ENCODE results near the gene SLC6A17.

The SLC6A17 gene

DNA sequence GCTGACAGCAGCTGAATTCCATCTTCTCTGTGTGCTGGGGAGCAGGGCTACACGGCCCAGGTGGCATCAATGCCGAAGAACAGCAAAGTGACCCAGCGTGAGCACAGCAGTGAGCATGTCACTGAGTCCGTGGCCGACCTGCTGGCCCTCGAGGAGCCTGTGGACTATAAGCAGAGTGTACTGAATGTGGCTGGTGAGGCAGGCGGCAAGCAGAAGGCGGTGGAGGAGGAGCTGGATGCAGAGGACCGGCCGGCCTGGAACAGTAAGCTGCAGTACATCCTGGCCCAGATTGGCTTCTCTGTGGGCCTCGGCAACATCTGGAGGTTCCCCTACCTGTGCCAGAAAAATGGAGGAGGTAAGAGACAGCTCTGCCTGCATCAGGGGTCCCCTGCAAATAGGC, 16.6 kb downstream of the SLC6A17 start:
- TF ChIP-seq, protein P1, sequence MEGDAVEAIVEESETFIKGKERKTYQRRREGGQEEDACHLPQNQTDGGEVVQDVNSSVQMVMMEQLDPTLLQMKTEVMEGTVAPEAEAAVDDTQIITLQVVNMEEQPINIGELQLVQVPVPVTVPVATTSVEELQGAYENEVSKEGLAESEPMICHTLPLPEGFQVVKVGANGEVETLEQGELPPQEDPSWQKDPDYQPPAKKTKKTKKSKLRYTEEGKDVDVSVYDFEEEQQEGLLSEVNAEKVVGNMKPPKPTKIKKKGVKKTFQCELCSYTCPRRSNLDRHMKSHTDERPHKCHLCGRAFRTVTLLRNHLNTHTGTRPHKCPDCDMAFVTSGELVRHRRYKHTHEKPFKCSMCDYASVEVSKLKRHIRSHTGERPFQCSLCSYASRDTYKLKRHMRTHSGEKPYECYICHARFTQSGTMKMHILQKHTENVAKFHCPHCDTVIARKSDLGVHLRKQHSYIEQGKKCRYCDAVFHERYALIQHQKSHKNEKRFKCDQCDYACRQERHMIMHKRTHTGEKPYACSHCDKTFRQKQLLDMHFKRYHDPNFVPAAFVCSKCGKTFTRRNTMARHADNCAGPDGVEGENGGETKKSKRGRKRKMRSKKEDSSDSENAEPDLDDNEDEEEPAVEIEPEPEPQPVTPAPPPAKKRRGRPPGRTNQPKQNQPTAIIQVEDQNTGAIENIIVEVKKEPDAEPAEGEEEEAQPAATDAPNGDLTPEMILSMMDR (conservative IDR thresholded peaks at IDR 0.05; ENCODE audit: low read length), result no peak
- no peak for TF ChIP-seq EZH2phosphoT487 (IDR thresholded peaks at IDR 0.05; ENCODE audit: borderline replicate concordance)
- Histone ChIP-seq H3K4me2 (ENCODE audit: low read depth, low read length, poor library complexity, severe bottlenecking) (no peak overlapping the region), H3F3A (ENCODE audit: low read depth) (no peaks in the 10 kb centered on the region), H2AFZ (ENCODE audit: low read length) (no peak overlapping the region), H3K27me3 (ENCODE audit: insufficient read depth, low read length, poor library complexity, severe bottlenecking) (no peaks in the 10 kb centered on the region), H3K9me2 (replicated peaks; ENCODE audit: low read depth, low read length) (no peaks in the 10 kb centered on the region), H3K9ac (ENCODE audit: low read depth, low read length, poor library complexity, severe bottlenecking) (no peak overlapping the region), H3K9me3 (ENCODE audit: insufficient read depth, low read depth, low read length) (no peaks in the 10 kb centered on the region), H3K36me3 (ENCODE audit: insufficient read depth, low read length) (no peaks in the 10 kb centered on the region), H3K4me1 (ENCODE audit: insufficient read depth, low read length, poor library complexity, severe bottlenecking) (no peaks in the 10 kb centered on the region), H3K4me3 (ENCODE audit: low read length, poor library complexity, severe bottlenecking) (no peak overlapping the region), H4K20me1 (ENCODE audit: insufficient read depth, low read length, poor library complexity, severe bottlenecking) (no peaks in the 10 kb centered on the region), H3K79me2 (ENCODE audit: insufficient read depth, low read length) (no peaks in the 10 kb centered on the region)

DNA sequence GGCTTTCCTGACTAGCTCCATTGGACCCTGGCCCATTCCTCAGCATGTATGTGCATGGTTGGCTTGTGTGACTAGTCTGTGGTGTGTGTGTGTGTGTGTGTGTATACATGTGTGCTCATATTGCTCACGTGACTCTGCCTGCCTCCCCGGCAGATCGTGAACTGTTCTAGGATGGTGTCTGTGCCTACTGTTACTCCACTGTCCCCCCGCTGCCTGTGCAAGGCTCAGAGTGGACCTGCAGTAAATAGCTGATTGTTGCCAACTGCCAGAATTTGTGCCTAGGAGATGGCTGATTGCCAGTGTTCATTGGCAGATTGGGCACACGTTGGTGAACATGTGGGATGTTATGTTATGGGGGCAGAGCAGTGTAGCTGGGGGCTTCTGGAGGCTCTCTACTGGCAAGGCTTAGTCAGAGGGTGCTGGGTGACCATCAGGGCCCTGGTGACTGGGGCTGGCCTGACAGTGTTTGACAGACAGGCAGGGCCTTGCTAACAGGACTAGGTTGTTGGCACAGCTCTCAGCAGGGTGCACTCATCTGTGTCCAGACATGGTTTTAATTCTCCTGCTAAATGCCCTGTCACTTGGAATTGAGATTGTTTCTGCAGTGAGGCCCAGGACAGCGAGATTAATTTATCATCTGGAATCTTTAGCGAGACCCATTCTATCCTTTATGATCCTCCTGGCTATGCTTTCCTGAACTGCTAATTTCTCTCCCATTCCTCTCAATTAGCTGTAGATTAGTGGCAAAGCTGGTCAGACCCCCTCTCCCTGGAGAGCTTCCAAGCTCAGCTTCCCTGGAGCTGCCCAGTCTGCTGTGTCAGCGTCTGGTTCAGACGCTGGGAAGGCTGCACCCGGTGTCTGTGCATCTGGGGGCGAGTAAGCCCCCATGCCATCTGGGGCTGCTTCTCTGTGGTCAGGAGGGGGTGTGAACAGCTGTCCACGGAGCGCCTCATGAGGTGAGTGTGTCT, 20.8 kb downstream of the SLC6A17 start:
- Histone ChIP-seq H2AFZ (ENCODE audit: low read length) (no peak overlapping the region), H3K4me1 (ENCODE audit: insufficient read depth, low read length, poor library complexity, severe bottlenecking) (no peaks in the 10 kb centered on the region), H3K27me3 (ENCODE audit: insufficient read depth, low read length, poor library complexity, severe bottlenecking) (no peaks in the 10 kb centered on the region), H3K4me2 (ENCODE audit: low read depth, low read length, poor library complexity, severe bottlenecking) (no peak overlapping the region), H3K36me3 (ENCODE audit: insufficient read depth, low read length) (no peaks in the 10 kb centered on the region), H3K4me3 (ENCODE audit: low read length, poor library complexity, severe bottlenecking) (no peak overlapping the region), H3F3A (ENCODE audit: low read depth) (no peaks in the 10 kb centered on the region), H3K9me2 (replicated peaks; ENCODE audit: low read depth, low read length) (no peaks in the 10 kb centered on the region), H4K20me1 (ENCODE audit: insufficient read depth, low read length, poor library complexity, severe bottlenecking) (no peaks in the 10 kb centered on the region), H3K9ac (ENCODE audit: low read depth, low read length, poor library complexity, severe bottlenecking) (no peak overlapping the region), H3K9me3 (ENCODE audit: insufficient read depth, low read depth, low read length) (no peaks in the 10 kb centered on the region), H3K79me2 (ENCODE audit: insufficient read depth, low read length) (no peaks in the 10 kb centered on the region)
- TF ChIP-seq, protein P1 (conservative IDR thresholded peaks at IDR 0.05; ENCODE audit: low read length), result no peak
- no peak for TF ChIP-seq EZH2phosphoT487 (IDR thresholded peaks at IDR 0.05; ENCODE audit: borderline replicate concordance)

DNA sequence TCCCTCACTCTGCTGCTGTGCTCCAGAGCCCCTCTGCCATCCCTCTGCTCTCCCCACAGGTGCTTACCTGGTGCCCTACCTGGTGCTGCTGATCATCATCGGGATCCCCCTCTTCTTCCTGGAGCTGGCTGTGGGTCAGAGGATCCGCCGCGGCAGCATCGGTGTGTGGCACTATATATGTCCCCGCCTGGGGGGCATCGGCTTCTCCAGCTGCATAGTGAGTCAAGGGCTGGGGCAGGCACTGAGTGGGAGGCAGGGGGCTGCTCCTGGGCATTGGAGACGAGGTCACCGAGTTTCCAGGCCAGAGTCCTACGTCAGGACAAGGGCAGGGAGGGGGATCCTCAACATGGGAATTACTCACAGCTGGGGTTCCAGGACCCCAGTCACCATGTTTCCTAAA, 21.7 kb downstream of the SLC6A17 start:
- TF ChIP-seq, protein P1 (conservative IDR thresholded peaks at IDR 0.05; ENCODE audit: low read length), result no peak
- TF ChIP-seq EZH2phosphoT487 (IDR thresholded peaks at IDR 0.05; ENCODE audit: borderline replicate concordance), result no peak
- H4K20me1 ChIP-seq (ENCODE audit: insufficient read depth, low read length, poor library complexity, severe bottlenecking), result no peaks in the 10 kb centered on the region
- H3K4me1 ChIP-seq (ENCODE audit: insufficient read depth, low read length, poor library complexity, severe bottlenecking), result no peaks in the 10 kb centered on the region
- no peaks in the 10 kb centered on the region for H3K27me3 ChIP-seq (ENCODE audit: insufficient read depth, low read length, poor library complexity, severe bottlenecking)
- no peak overlapping the region for H3K9ac ChIP-seq (ENCODE audit: low read depth, low read length, poor library complexity, severe bottlenecking)
- H2AFZ ChIP-seq (ENCODE audit: low read length), result no peak overlapping the region
- no peaks in the 10 kb centered on the region for H3K9me2 ChIP-seq (replicated peaks; ENCODE audit: low read depth, low read length)
- no peaks in the 10 kb centered on the region for H3K79me2 ChIP-seq (ENCODE audit: insufficient read depth, low read length)
- H3K4me3 ChIP-seq (ENCODE audit: low read length, poor library complexity, severe bottlenecking), result no peak overlapping the region
- H3K4me2 ChIP-seq (ENCODE audit: low read depth, low read length, poor library complexity, severe bottlenecking), result no peak overlapping the region
- H3K36me3 ChIP-seq (ENCODE audit: insufficient read depth, low read length), result no peaks in the 10 kb centered on the region
- H3K9me3 ChIP-seq (ENCODE audit: insufficient read depth, low read depth, low read length), result no peaks in the 10 kb centered on the region
- no peaks in the 10 kb centered on the region for H3F3A ChIP-seq (ENCODE audit: low read depth)
